ENCODE data around the gene MYCL. TPM values are rescaled to one million over a fixed set of nuclear protein-coding genes. Genes with fewer than 3 reads are reported as not detected.

MYCL gene
- total and polyA plus RNA-seq, 2 of the 13 experiments (the other 11 are each of a cell fraction or from before 2014, with no cell fraction given) = 0.31 to 1.7 TPM

GRCh38 chr1:39898648-39899603 is 2.8 kb downstream of the MYCL start (continued):
- no peak for TF ChIP-seq EEA1 (CRISPR knock-in tag; IDR thresholded peaks at IDR 0.05; ENCODE audit: borderline replicate concordance)
- no peak for TF ChIP-seq CREB3 (CRISPR knock-in tag; IDR thresholded peaks at IDR 0.05)
- TF ChIP-seq ZNF496 (CRISPR knock-in tag; IDR thresholded peaks at IDR 0.05; ENCODE audit: insufficient replicate concordance) = no peak
- TF ChIP-seq, protein P1, sequence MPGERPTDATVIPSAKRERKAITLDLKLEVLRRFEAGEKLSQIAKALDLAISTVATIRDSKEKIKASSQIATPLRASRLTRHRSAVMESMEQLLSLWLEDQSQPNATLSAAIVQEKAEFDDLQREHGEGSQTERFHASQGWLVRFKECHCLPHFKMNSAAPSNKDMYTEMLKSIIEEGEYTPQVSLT (CRISPR knock-in tag; IDR thresholded peaks at IDR 0.05; ENCODE audit: borderline replicate concordance, low read depth) = no peak
- TF ChIP-seq KMT2A (CRISPR knock-in tag; IDR thresholded peaks at IDR 0.05) = no peak
- TF ChIP-seq ARNT2 (CRISPR knock-in tag; IDR thresholded peaks at IDR 0.05; ENCODE audit: low read depth) = no peak
- no peak for TF ChIP-seq ZNF512 (CRISPR knock-in tag; IDR thresholded peaks at IDR 0.05)
- TF ChIP-seq ZNF282 (IDR thresholded peaks at IDR 0.05; ENCODE audit: partially characterized antibody) = no peak
- no peak for TF ChIP-seq KAT7 (CRISPR knock-in tag; IDR thresholded peaks at IDR 0.05; ENCODE audit: borderline replicate concordance)
- TF ChIP-seq E2F2 (CRISPR knock-in tag; IDR thresholded peaks at IDR 0.05; ENCODE audit: borderline replicate concordance) = no peak
- no peak for TF ChIP-seq ZNF652 (CRISPR knock-in tag; IDR thresholded peaks at IDR 0.05; ENCODE audit: borderline replicate concordance, low read depth)
- no peak for TF ChIP-seq ZKSCAN5 (CRISPR knock-in tag; IDR thresholded peaks at IDR 0.05)
- TF ChIP-seq ZNF703 (CRISPR knock-in tag; IDR thresholded peaks at IDR 0.05; ENCODE audit: borderline replicate concordance) = no peak
- no peak for TF ChIP-seq MAFG (CRISPR knock-in tag; IDR thresholded peaks at IDR 0.05)
- TF ChIP-seq GTF2F1 (IDR thresholded peaks at IDR 0.05; ENCODE audit: low read length) = no peak
- no peak for TF ChIP-seq ATF6 (CRISPR knock-in tag; conservative IDR thresholded peaks at IDR 0.05)
- TF ChIP-seq MXI1 (IDR thresholded peaks at IDR 0.05; ENCODE audit: borderline replicate concordance, low read depth, low read length) = peak; percentile 89; the same call in 1 of the 3 replicates
- no peak for TF ChIP-seq MAFK (conservative IDR thresholded peaks at IDR 0.05 in 1 of 2, IDR thresholded peaks at IDR 0.05 in 1 of 2; ENCODE audit: low read length in 2 of 2)
- TF ChIP-seq NFIC (IDR thresholded peaks at IDR 0.05; ENCODE audit: low read length) = no peak
- TF ChIP-seq, protein P2, sequence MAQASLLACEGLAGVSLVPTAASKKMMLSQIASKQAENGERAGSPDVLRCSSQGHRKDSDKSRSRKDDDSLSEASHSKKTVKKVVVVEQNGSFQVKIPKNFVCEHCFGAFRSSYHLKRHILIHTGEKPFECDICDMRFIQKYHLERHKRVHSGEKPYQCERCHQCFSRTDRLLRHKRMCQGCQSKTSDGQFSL (CRISPR knock-in tag; IDR thresholded peaks at IDR 0.05) = no peak
- TF ChIP-seq RBAK (CRISPR knock-in tag; IDR thresholded peaks at IDR 0.05) = no peak
- no peak for TF ChIP-seq POLR2AphosphoS5 (IDR thresholded peaks at IDR 0.05; ENCODE audit: low read depth, low read length)
- TF ChIP-seq THYN1 (CRISPR knock-in tag; IDR thresholded peaks at IDR 0.05; ENCODE audit: borderline replicate concordance, low read depth) = no peak
